T-helper 1 cell treated with Interleukin-12 subunit alpha and Interleukin-12 subunit beta and Interleukin-4 antibody, amounts not matched to agents 30 ng/mL and 1 ng/mL, for 36 hours (primary cell): ENCODE data around the gene KIF3B. TPM values are rescaled to one million over a fixed set of nuclear protein-coding genes. Genes with fewer than 3 reads are reported as not detected.

ENCODE experiments used
- intact Hi-C: fragments of 100-400 bp; cut with micrococcal nuclease; formaldehyde crosslinking; loops from one replicate; pipeline ENCODE4 v1.15.1; 2024
- total RNA-seq: library from RNA; stranded (reverse); gene quantifications from 2 replicates; pipeline ENCODE4 v1.2.3, GENCODE V29; 2022

The KIF3B gene
- total RNA-seq, 1 donor from 2014 or later, result 26.9 TPM

DNA sequence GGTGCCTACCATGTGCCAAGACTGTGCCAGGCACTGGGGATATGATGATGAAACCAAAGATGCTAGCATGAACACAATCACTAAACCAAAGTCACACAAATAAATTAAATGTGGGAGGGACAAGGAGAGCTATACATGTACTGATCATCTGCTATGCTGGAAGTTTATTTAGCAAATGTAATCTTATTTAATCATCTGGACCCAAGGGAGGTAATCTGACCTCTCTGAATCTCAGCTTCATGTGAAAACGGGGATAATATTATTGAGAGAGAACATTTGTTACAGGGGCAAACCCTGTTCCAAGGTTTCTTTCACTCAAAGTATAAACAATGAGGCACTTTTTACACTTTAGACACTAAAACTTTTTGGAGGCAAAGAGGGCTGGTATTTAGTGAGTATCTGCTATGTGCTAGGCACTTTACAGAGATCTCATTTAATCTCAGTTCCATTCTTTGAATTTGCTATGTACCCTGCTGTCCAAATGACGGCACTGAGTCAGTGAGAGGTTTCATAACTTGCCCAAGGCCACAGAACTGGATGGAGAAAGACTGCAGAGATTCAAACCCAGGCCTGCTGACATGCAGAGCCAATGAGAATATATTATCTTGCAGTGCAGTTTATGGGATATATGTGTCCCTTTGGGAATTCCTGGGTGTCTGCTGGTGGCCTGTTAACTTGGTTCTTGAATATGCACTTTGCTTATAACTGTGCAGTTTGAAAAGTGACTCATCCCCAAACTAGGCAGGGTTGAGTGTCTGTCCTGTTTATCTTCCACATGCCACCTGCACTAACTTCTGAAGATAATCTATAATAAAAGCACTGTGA lies 77.4 kb downstream of the KIF3B start:
- intact Hi-C loops, result loop anchor here (1.0 to 5.0 kb wide), 5 partner anchors 22 to 1377 kb away; partner anchors contain the start of gene ZNF341

DNA sequence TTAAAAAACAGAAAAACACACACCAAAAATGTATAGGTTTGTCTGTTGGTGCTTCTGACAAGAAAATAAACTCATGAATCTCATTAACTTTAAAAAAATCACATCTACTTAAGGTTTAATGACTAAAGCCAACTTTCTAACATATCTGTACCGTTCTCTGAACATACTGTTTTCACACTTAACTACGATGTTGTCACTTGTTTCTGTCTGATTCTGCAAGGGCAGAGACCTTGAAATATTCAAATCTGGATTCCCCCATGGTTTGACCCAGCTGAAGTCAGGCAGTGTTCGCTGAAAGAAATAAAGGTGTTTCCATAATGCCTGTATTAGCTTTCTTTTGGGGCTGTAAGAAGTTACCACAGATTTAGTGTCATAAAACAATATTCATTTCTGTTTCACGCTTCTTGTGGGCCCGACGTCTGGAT lies 78.0 kb downstream of the KIF3B start:
- intact Hi-C loops, result loop anchor here (1.0 to 5.0 kb wide), 5 partner anchors 22 to 1377 kb away; partner anchors contain the start of gene ZNF341

DNA sequence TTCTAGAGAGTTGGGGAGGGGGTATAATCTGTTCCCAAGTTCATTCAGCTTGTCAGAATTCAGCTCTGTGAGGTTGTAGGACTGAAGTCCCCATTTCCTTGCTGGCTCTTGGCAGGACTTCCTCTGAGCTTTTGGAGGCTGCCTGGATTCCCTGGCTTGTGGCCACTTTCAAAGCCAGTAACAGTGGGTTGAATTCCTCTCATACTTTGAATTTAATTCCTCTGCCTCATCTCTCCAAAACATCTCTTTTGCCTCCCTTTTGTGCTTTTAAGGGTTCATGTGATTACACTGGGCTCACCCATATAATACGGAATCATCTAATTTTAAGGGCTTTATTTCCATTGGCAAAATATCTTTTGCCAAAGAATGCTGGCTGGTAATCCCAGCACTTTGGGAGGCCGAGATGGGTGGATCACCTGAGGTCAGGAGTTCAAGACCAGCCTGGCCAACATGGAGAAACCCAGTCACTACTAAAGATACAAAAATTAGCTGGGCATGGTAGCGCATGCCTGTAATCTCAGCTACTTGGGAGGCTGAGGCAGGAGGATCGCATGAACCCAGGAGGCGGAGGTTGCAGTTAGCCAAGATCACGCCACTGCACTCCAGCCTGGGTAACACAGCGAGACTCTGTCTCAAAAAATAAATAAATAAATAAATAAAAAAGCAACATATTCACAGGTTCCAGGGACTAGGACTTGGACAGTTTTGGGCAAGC lies 78.6 kb downstream of the KIF3B start:
- intact Hi-C loops, result loop anchor here (1.0 to 5.0 kb wide), 6 partner anchors 23 to 1376 kb away; partner anchors contain the start of genes NOL4L and ZNF341

DNA sequence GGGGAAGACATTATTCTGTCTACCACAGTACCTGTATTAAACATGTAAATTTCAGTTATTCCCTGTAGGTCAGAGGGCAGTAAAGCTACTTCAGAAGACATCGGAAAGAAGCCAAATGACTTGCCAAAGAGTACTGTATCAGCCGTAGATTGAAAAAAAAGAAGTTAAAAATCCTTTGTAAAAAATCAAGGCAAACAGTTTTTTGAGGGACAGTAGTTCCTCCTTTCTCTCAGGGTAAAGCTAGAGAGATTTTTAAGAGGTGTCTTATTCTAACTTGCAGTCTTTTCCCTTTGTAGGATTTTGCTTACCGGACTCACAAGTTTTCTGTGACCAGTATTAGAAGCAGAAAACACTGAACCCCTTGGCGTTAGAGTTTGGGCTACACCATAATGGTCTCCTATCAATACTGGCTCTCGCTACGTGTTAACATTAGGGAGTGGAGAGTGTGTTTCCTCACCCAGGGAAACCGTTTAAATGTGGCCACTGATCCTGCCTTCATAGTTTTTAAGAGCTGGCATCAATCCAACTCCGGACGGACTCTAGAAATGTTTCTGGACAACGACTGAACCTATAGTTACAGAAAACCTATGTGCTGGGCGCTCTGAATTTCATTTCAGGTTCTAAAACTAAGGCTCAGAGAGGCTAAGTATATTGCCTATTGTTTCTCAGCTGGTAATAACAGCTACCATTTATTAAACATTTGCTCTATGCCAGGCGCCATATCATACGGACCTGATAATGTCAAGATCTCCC lies 79.3 kb downstream of the KIF3B start:
- intact Hi-C loops, result loop anchor here (2.0 to 5.0 kb wide), 4 partner anchors 34 to 1376 kb away; partner anchors contain the start of genes NOL4L and ZNF341

DNA sequence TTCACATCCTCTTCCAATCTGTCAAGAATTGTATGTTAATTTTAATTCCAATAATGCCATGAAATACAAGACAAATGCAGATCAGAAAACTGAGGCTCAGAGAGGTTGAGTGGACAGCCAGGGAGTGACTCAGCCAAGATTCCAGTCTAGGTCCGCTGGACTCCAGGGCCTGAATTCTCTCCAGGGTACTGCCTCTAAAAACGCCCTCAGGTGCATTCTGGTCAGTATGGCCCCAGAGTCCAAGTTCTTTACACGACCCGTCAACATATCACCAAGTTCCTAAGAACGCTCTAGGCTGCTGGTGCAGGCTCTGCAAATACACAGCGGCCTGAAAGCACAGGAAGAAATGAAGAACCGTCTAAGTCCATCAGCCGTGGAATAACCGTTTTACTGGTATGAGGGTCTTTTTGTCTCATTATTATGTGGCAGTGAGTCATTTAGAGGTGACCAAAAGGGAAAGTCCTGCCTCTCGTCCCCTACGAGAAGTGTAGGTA lies 80.0 kb downstream of the KIF3B start:
- intact Hi-C loops, result loop anchor here (2.0 to 5.0 kb wide), 4 partner anchors 35 to 1375 kb away; partner anchors contain the start of genes NOL4L and ZNF341

DNA sequence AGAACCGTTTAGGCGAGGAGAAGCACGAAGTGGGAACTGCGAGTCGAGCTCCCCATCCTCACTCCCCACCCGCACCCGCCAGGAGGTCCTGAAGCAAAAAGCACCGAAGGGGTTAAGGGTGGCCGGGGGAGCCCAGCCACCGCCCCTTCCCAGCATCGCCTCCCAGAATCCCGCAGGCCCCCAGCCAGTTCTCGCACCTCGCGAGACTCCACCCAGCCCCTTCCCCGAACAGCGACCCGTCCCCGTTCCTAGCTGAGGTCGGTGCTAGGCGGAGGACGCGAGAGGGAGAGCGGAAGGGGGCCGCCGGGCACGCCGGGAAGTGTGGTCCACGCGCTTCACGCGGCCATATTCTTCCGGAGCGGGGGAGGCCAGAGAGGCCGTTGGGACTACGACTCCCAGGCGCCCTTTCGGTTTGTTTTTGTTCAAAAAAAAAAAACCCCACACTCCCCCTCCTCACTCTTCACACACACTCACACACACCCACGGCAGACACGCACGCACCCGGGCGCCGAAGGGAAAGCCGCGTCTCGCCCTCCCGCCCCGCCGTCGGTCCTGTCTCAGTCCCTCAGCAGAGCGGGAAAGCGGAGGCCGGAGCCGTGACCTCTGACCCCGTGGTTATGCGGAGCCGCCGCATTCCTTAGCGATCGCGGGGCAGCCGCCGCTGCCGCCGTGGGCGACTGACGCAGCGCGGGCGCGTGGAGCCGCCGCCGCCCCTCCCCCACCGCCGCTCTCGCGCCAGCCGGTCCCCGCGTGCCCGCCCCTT lies 80.6 kb downstream of the KIF3B start, which contains the start of gene ASXL1:
ASXL1 (plus strand) TSS at position 463 of the 763 bp plus-strand sequence. CDS start 445 bp downstream, outside the sequence.
- intact Hi-C loops, result loop anchor here (1.0 to 5.0 kb wide), 14 partner anchors 36 to 1374 kb away; partner anchors contain the start of genes COMMD7, NOL4L, PLAGL2 and POFUT1

DNA sequence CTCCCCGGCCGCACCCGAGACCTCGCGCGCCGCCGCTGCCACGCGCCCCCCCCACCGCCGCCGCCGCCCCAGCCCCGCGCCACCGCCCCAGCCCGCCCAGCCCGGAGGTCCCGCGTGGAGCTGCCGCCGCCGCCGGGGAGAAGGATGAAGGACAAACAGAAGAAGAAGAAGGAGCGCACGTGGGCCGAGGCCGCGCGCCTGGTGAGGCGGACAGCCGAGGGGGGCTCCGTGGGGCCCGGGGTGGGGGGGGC lies 81.1 kb downstream of the KIF3B start:
- intact Hi-C loops, result loop anchor here (1.0 to 5.0 kb wide), 13 partner anchors 36 to 1374 kb away; partner anchors contain the start of genes COMMD7, PLAGL2, POFUT1 and TM9SF4

DNA sequence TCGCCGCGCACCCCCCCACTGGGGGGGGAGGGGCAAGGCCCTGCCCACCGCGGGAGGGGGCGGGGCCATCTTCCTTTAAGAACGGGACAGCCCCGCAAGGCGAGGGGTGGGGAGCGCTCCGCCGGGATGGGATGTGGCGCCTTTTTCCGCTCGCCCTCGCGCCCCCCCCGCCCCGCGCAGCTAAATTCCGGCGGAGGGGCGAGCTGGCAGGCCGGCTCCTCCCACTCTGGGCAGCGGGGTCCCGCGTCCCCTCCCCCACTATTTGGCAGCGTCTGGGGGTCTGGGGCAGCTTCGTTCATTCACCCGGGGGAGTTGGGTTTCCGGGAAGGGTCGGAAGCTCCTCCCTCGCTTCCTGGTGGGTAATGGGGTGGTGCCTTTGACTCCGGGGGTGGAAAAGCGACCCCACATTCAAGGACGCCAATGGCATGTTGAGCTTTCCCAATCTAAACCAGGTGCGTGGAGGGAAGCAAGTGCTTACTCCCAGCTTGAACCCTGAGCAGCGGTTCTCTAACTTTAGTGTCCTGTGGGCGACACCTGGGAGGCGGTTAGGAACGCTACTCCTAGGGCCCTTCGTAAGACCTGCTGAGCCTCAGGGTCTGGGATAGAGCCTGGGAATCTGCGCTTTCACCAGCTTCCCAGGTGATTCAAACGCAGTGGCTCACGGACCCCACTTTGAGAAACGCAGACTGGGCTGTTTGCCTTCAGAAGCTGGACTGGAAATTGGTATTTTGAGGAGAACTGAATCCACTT lies 81.6 kb downstream of the KIF3B start:
- intact Hi-C loops, result loop anchor here (1.0 to 5.0 kb wide), 14 partner anchors 28 to 1373 kb away; partner anchors contain the start of genes COMMD7, PLAGL2, POFUT1 and TM9SF4

DNA sequence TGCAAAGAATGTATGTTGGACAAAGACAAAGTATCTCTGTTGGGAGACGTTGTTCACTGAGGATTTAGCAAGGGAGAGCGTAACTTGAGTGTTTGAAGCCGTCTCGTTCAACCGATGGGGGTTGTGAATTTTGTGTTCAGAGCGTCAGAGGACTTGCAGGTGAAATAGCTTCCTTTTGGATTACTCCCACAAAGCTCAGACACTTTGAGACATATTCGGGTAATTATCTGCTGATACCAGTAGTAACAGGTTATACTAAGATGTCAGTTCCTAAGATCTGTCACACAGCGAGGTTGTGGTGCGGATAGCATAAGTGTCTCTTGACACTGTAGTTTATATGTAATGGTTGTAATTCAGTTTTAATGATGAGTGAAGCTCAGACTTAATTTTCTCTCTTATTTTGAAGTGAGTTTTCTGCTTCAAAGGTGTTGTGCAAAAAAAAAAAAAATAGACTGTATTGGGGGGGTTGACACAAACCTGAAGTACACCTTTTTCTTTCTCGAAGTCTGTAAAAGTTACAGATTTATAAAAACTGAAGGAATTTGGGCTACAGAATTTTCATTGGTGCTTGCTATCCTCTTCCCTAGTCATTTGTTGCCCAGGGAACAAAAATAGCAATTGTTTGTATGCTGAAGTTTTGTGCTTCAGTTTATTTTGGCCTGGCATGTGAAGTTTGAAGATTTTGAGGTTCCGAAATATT lies 82.3 kb downstream of the KIF3B start:
- intact Hi-C loops, result loop anchor here (1.0 to 5.0 kb wide), 7 partner anchors 28 to 1373 kb away; partner anchors contain the start of genes COMMD7 and ZNF341

DNA sequence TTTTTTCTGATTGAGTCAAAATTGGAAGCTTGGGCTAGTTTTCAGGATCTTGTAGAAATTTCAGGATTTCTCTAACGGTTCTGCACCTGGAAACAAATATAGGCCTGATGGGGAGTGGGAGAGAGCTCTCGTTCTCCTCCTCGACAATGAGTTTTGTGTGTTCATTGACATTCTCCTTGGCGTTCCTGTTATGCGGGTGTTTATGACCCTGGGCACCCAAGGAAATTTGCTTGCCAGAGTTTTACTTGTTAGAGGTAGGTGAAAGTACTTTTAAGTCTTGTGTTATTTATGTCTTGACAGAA lies 82.8 kb downstream of the KIF3B start:
- intact Hi-C loops, result no loop called here

DNA sequence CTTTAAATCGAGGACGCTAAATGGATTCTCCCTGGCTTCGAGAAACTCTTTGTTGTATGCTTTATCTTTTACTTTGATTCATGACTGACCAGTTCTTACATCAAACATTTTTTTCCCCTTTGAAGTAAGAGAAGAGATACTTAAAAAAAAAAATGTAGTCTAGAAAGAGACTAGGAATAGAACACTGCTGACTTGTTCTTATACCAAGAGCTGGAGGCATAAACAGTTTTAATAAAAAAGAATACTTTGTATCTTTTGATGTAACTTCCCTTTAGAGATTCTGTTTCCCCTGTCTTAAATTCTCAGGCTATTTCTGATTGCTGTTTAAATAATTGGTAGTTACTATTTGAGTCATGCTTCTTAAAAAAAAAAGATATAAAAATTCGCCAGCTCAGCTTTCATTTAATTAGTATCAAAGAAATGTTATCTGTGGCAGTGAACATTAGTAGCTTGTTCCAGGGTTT lies 85.5 kb downstream of the KIF3B start:
- intact Hi-C loops, result no loop called here

DNA sequence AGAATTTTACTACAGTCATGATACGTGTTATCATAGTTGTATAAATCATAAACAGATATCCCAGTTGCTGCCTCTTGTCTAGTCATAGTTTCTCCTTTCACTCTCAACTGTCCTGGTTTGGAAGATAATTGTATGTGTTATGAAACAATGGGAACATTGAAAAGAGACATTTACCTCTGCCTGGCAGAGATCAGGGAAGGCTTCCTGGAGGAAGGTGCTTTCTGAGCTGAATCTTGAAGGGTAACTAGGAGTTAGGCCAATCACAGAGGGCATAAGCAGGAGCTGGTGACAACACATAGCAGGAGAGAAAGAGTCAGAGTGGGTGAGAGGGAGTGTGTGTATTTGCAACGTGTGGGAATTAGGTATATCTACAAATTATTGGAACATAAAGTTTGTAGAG lies 86.0 kb downstream of the KIF3B start:
- intact Hi-C loops, result no loop called here

DNA sequence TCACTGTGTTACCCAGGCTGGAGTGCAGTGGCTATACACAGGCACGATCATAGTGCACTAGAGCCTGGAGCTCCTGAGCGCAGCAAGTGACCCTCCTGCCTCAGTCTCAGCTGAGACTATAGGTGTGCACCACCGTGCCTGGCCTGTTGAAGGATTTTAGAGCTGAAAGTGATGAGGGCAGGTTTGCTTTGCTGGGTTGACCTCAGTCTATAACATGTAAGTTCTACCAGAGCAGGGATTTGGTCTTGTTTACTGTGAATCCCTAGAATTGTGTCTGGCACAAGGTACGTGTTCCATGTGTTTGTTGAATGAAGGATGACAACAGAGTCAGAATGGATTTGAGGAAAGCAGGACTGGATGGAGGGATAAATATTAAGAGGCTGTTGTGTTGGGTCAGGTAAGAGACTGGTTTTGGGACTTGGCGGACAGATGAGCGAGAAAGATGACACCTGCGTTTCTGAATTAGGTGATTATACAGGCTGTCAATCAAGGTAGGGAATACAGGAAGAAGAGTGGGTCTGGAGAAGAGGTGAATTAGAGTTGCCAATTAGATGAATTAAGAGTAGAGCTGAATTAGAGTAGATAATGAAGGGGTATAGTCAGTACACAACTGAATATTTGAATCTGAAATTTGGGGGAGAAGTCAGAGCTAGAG lies 87.2 kb downstream of the KIF3B start:
- intact Hi-C loops, result no loop called here

DNA sequence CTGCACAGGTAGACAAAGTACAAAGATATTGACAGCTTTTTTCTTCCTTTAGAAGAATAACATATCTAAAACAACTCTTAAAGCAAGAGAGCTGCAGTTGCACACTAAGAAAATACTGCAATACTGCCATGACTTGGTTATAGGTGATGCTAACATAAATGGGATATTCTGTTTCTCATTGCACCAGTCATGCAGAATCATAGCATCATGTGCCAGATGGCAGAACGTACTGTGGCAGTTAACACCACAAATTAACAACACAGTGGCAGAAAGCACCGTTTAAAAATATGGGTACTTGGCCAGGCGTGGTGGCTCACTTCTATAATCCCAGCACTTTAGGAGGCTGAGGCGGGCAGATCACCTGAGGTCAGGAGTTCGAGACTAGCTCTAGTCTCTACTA lies 88.1 kb downstream of the KIF3B start:
- intact Hi-C loops, result no loop called here

DNA sequence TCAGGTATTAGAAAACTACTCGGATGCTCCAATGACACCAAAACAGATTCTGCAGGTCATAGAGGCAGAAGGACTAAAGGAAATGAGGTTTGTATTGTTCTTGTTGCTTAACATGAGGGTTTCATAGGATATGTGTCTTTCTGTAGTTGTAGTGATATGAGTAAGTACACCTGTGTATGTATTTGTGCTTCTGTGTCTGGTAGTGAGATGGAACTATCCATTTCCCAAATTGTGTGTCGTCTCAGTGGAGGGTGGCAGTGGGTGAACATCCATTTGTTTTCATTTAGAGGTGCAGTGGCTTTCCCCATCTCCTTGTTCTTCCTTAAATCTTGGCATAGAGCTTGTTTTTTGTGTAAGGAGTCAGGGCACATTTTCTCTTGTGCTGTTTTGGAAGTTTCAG lies 88.9 kb downstream of the KIF3B start:
- intact Hi-C loops, result no loop called here

DNA sequence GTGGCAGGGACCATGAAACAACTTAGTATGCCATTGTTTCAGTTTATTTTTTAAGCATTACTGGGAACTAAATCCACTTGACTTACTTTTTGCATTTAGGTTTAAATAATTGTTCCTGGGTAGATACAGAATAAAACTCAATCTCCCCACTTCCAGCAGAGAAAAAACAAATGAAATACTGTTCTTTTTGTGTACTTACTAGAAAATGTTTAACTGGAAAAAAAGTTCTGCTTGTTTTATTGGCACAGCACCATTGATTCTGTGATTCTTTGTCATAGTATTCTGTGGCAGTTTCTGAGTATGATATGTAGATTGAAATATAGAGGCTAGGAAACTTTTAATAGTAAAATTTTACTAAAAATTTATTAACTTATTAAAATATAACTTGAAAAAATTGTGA lies 90.9 kb downstream of the KIF3B start:
- intact Hi-C loops, result no loop called here

DNA sequence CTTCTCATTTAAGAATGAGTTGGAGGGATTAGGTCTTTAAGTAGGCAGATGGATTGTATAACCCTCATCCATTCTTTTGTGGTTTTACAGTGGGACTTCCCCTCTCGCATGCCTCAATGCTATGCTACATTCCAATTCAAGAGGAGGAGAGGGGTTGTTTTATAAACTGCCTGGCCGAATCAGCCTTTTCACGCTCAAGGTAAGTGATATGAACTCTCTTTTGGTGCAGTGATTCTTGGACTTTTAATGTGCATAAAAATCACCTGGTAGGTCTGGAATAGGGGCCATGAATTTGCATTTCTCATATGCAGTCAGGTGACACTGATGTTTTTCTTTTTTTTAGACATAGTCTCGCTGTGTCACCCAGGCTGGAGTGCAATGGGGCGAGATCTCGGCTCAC lies 91.5 kb downstream of the KIF3B start:
- intact Hi-C loops, result loop anchor here (1.0 kb wide), 1 partner anchor 33 kb away; no protein-coding TSS in a partner anchor

DNA sequence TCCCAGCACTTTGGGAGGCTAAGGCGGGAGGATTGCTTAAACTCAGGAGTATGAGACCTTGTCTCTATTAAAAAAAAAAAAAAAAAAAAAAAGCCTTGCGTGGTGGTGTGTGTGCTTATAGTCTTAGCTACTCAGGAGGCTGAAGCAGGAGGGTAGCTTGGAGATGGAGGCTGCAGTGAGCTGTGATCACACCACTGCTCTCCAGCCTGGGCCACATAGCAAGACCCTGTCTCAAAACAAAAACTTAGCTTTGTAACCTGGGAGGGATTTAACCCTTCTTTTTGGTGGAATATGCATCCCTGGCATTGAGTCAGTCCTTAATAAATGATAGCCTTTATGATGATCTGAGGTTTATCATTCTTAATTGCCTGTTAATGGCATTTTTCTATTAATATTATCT lies 93.4 kb downstream of the KIF3B start:
- intact Hi-C loops, result no loop called here
